GM18870 (cell line): ENCODE results near the gene WDR11.

Experiments used
- ATAC-seq: cut with Tn5 transposase; IDR thresholded peaks from one replicate; pipeline ENCODE4 v1.9.1; 2021; ENCODE audit warnings: moderate library complexity; ENCODE audit not compliant: unreplicated experiment

WDR11 gene

GRCh38 chr10:120850911-120851865, at the start of gene WDR11:
Gene WDR11 (plus strand): TSS chr10:120851362. CDS start chr10:120851421, 59 bp downstream.
- peak; percentile 94 for ATAC-seq

- no peak for ATAC-seq
These were observed 48.2 kb upstream of the WDR11 start for GRCh38 chr10:120802935-120803334.

GRCh38 chr10:120803972-120804371, 47.2 kb upstream of the WDR11 start:
- ATAC-seq, result no peak

GRCh38 chr10:120805014-120805812, 45.9 kb upstream of the WDR11 start:
- ATAC-seq, result no peak

- no peak for ATAC-seq
These were observed 45.1 kb upstream of the WDR11 start for GRCh38 chr10:120806081-120806480.

GRCh38 chr10:120810298-120810697, 40.9 kb upstream of the WDR11 start:
- no peak for ATAC-seq

- ATAC-seq, result no peak
These were observed 38.1 kb upstream of the WDR11 start for GRCh38 chr10:120813085-120813484.

- ATAC-seq, result no peak
These were observed 32.9 kb upstream of the WDR11 start for GRCh38 chr10:120818301-120818700.

- ATAC-seq, result no peak
These were observed 31.8 kb upstream of the WDR11 start for GRCh38 chr10:120819366-120819765.

- no peak for ATAC-seq
These were observed 27.9 kb upstream of the WDR11 start for GRCh38 chr10:120823266-120823665.

GRCh38 chr10:120824881-120825309, 26.3 kb upstream of the WDR11 start:
- no peak for ATAC-seq

- no peak for ATAC-seq
These were observed 25.0 kb upstream of the WDR11 start for GRCh38 chr10:120825878-120826769.

- no peak for ATAC-seq
These were observed 23.8 kb upstream of the WDR11 start for GRCh38 chr10:120827251-120827875.

- no peak for ATAC-seq
These were observed 22.3 kb upstream of the WDR11 start for GRCh38 chr10:120828763-120829319.

GRCh38 chr10:120832106-120832505, 19.1 kb upstream of the WDR11 start:
- no peak for ATAC-seq

GRCh38 chr10:120833222-120833928, 17.8 kb upstream of the WDR11 start:
- ATAC-seq, result no peak

- no peak for ATAC-seq
These were observed 15.6 kb upstream of the WDR11 start for GRCh38 chr10:120835603-120836002.

- no peak for ATAC-seq
These were observed 12.2 kb upstream of the WDR11 start for GRCh38 chr10:120838941-120839340.

GRCh38 chr10:120841522-120842189, 9.5 kb upstream of the WDR11 start:
- no peak for ATAC-seq
